ENCODE results near the gene MARCHF4. TPM values are rescaled to one million over a fixed set of nuclear protein-coding genes. Genes with fewer than 3 reads are reported as not detected.
A peak's percentile ranks its signal among the peaks of the same experiment; 100 is the strongest.

MARCHF4 gene
- not detected for total RNA-seq

- peak; percentile 78 for ATAC-seq
Observed at GRCh38 chr2:216371721-216372702, at the start of gene MARCHF4. Gene MARCHF4 (minus strand): TSS chr2:216372483. CDS start chr2:216370260, 2,223 bp downstream.

- ATAC-seq: no peak
Observed at GRCh38 chr2:216420367-216421101, 48.3 kb upstream of the MARCHF4 start.

- ATAC-seq: no peak
Observed at GRCh38 chr2:216418981-216419380, 46.7 kb upstream of the MARCHF4 start.

GRCh38 chr2:216416571-216417307 lies 44.5 kb upstream of the MARCHF4 start:
- ATAC-seq: no peak

- no peak for ATAC-seq
Observed at GRCh38 chr2:216415541-216415940, 43.3 kb upstream of the MARCHF4 start.

- no peak for ATAC-seq
Observed at GRCh38 chr2:216414772-216415319, 42.6 kb upstream of the MARCHF4 start.

- no peak for ATAC-seq
Observed at GRCh38 chr2:216413882-216414281, 41.6 kb upstream of the MARCHF4 start.

GRCh38 chr2:216412022-216412999 lies 40.0 kb upstream of the MARCHF4 start, which contains the start of gene SMARCAL1:
Gene SMARCAL1 (plus strand): TSS chr2:216412484. CDS start chr2:216414705, 2,221 bp downstream.
- peak; percentile 96 for ATAC-seq

GRCh38 chr2:216410550-216410949 lies 38.3 kb upstream of the MARCHF4 start:
- no peak for ATAC-seq

GRCh38 chr2:216408426-216409290 lies 36.4 kb upstream of the MARCHF4 start:
- ATAC-seq: no peak

- ATAC-seq: no peak
Observed at GRCh38 chr2:216406826-216407225, 34.5 kb upstream of the MARCHF4 start.

- no peak for ATAC-seq
Observed at GRCh38 chr2:216405588-216405987, 33.3 kb upstream of the MARCHF4 start.

GRCh38 chr2:216404010-216404618 lies 31.8 kb upstream of the MARCHF4 start:
- peak; percentile 56 for ATAC-seq

- ATAC-seq: no peak
Observed at GRCh38 chr2:216402751-216403150, 30.5 kb upstream of the MARCHF4 start.

GRCh38 chr2:216399621-216400020 lies 27.3 kb upstream of the MARCHF4 start:
- ATAC-seq: no peak

GRCh38 chr2:216394881-216395280 lies 22.6 kb upstream of the MARCHF4 start:
- ATAC-seq: no peak

- no peak for ATAC-seq
Observed at GRCh38 chr2:216392945-216393840, 20.9 kb upstream of the MARCHF4 start.

- ATAC-seq: no peak
Observed at GRCh38 chr2:216392018-216392562, 19.8 kb upstream of the MARCHF4 start.
